ENCODE measurements around the gene MPPED1. TPM values are rescaled to one million over a fixed set of nuclear protein-coding genes. Genes with fewer than 3 reads are reported as not detected.
A peak's percentile ranks its signal among the peaks of the same experiment; 100 is the strongest.

Gene MPPED1
- total and polyA plus RNA-seq, 5 donors from 2014 or later: not detected

- no peak for DNase-seq
- H3K27me3 Mint-ChIP-seq: peaks cover 4% of the 10 kb centered on the region
- Histone ChIP-seq H3K9me3 (ENCODE audit: control insufficient read depth in 2 of 2, low read length in 2 of 2) (no peaks in the 10 kb centered on the region), H3K4me3 (ENCODE audit: low read depth, low read length) (no peak overlapping the region), H3K27me3 (ENCODE audit: control insufficient read depth, insufficient read depth, low read length) (no peaks in the 10 kb centered on the region), H3K4me1 (ENCODE audit: control insufficient read depth, insufficient read depth, low read length, poor library complexity, severe bottlenecking) (no peaks in the 10 kb centered on the region), H3K27ac (ENCODE audit: insufficient read depth, low read length, poor library complexity, severe bottlenecking) (no peak overlapping the region), H3K36me3 (ENCODE audit: control insufficient read depth, insufficient read depth, low read length) (no peaks in the 10 kb centered on the region)
- H3K4me1 Mint-ChIP-seq: no peaks in the 10 kb centered on the region
- H3K27ac Mint-ChIP-seq: no peak overlapping the region
- peaks cover 0 to 2% (median 0%) of the 10 kb centered on the region in 7 donors for H3K9me3 Mint-ChIP-seq
- no peak overlapping the region for H3K4me3 Mint-ChIP-seq
- no peaks in the 10 kb centered on the region for H3K36me3 Mint-ChIP-seq
- no peak for ATAC-seq (ENCODE audit: low read depth in 2 of 2)
Measured at GRCh38 chr22:43399338-43399979, 12.4 kb upstream of the MPPED1 start.

GRCh38 chr22:43399980-43400358, 11.8 kb upstream of the MPPED1 start:
- Histone ChIP-seq H3K27ac (ENCODE audit: insufficient read depth, low read length, poor library complexity, severe bottlenecking) (no peak overlapping the region), H3K36me3 (ENCODE audit: control insufficient read depth, insufficient read depth, low read length) (no peaks in the 10 kb centered on the region), H3K4me3 (ENCODE audit: low read depth, low read length) (no peak overlapping the region), H3K9me3 (ENCODE audit: control insufficient read depth in 2 of 2, low read length in 2 of 2) (no peaks in the 10 kb centered on the region), H3K4me1 (ENCODE audit: control insufficient read depth, insufficient read depth, low read length, poor library complexity, severe bottlenecking) (no peaks in the 10 kb centered on the region), H3K27me3 (ENCODE audit: control insufficient read depth, insufficient read depth, low read length) (no peaks in the 10 kb centered on the region)
- H3K27me3 Mint-ChIP-seq: peaks cover 4% of the 10 kb centered on the region
- peaks cover 0 to 2% (median 0%) of the 10 kb centered on the region in 7 donors for H3K9me3 Mint-ChIP-seq
- no peak overlapping the region for H3K4me3 Mint-ChIP-seq
- no peaks in the 10 kb centered on the region for H3K4me1 Mint-ChIP-seq
- no peaks in the 10 kb centered on the region for H3K36me3 Mint-ChIP-seq
- ATAC-seq (ENCODE audit: low read depth in 2 of 2) (no peak), DNase-seq (no peak)
- H3K27ac Mint-ChIP-seq: no peak overlapping the region

- Histone ChIP-seq H3K27me3 (ENCODE audit: control insufficient read depth, insufficient read depth, low read length) (no peaks in the 10 kb centered on the region), H3K36me3 (ENCODE audit: control insufficient read depth, insufficient read depth, low read length) (no peaks in the 10 kb centered on the region), H3K4me3 (ENCODE audit: low read depth, low read length) (no peak overlapping the region), H3K9me3 (ENCODE audit: control insufficient read depth in 2 of 2, low read length in 2 of 2) (no peaks in the 10 kb centered on the region), H3K4me1 (ENCODE audit: control insufficient read depth, insufficient read depth, low read length, poor library complexity, severe bottlenecking) (no peaks in the 10 kb centered on the region), H3K27ac (ENCODE audit: insufficient read depth, low read length, poor library complexity, severe bottlenecking) (no peak overlapping the region)
- DNase-seq (no peak), ATAC-seq (ENCODE audit: low read depth in 2 of 2) (no peak)
- Mint-ChIP-seq H3K4me3 (no peak overlapping the region), H3K9me3 (peaks cover 0 to 2% (median 0%) of the 10 kb centered on the region in 7 donors), H3K27ac (peak overlapping the region in 1 of 3 donors; percentile 20), H3K4me1 (no peaks in the 10 kb centered on the region), H3K36me3 (no peaks in the 10 kb centered on the region), H3K27me3 (peaks cover 4% of the 10 kb centered on the region)
Measured at GRCh38 chr22:43400449-43400848, 11.4 kb upstream of the MPPED1 start.

- H3K9me3 Mint-ChIP-seq: peaks cover 0 to 2% (median 0%) of the 10 kb centered on the region in 7 donors
- DNase-seq (no peak), ATAC-seq (ENCODE audit: low read depth in 2 of 2) (no peak)
- H3K27me3 Mint-ChIP-seq: peaks cover 4% of the 10 kb centered on the region
- no peak overlapping the region for H3K4me3 ChIP-seq (ENCODE audit: low read depth, low read length)
- no peaks in the 10 kb centered on the region for H3K9me3 ChIP-seq (ENCODE audit: control insufficient read depth in 2 of 2, low read length in 2 of 2)
- no peaks in the 10 kb centered on the region for H3K36me3 Mint-ChIP-seq
- no peak overlapping the region for H3K4me3 Mint-ChIP-seq
- H3K4me1 Mint-ChIP-seq: no peaks in the 10 kb centered on the region
- no peaks in the 10 kb centered on the region for H3K36me3 ChIP-seq (ENCODE audit: control insufficient read depth, insufficient read depth, low read length)
- no peak overlapping the region for H3K27ac ChIP-seq (ENCODE audit: insufficient read depth, low read length, poor library complexity, severe bottlenecking)
- H3K4me1 ChIP-seq (ENCODE audit: control insufficient read depth, insufficient read depth, low read length, poor library complexity, severe bottlenecking): no peaks in the 10 kb centered on the region
- no peaks in the 10 kb centered on the region for H3K27me3 ChIP-seq (ENCODE audit: control insufficient read depth, insufficient read depth, low read length)
- no peak overlapping the region for H3K27ac Mint-ChIP-seq
Measured at GRCh38 chr22:43401233-43401632, 10.6 kb upstream of the MPPED1 start.

- ATAC-seq (ENCODE audit: low read depth in 2 of 2): no peak
- no peaks in the 10 kb centered on the region for H3K4me1 Mint-ChIP-seq
- Histone ChIP-seq H3K4me3 (ENCODE audit: low read depth, low read length) (no peak overlapping the region), H3K36me3 (ENCODE audit: control insufficient read depth, insufficient read depth, low read length) (no peaks in the 10 kb centered on the region), H3K27ac (ENCODE audit: insufficient read depth, low read length, poor library complexity, severe bottlenecking) (no peak overlapping the region), H3K9me3 (ENCODE audit: control insufficient read depth in 2 of 2, low read length in 2 of 2) (no peaks in the 10 kb centered on the region), H3K4me1 (ENCODE audit: control insufficient read depth, insufficient read depth, low read length, poor library complexity, severe bottlenecking) (no peaks in the 10 kb centered on the region), H3K27me3 (ENCODE audit: control insufficient read depth, insufficient read depth, low read length) (no peaks in the 10 kb centered on the region)
- H3K36me3 Mint-ChIP-seq: no peaks in the 10 kb centered on the region
- H3K9me3 Mint-ChIP-seq: peaks cover 0 to 2% (median 0%) of the 10 kb centered on the region in 7 donors
- no peak overlapping the region for H3K4me3 Mint-ChIP-seq
- DNase-seq: no peak
- peaks cover 4% of the 10 kb centered on the region for H3K27me3 Mint-ChIP-seq
- H3K27ac Mint-ChIP-seq: no peak overlapping the region
Measured at GRCh38 chr22:43401661-43402060, 10.2 kb upstream of the MPPED1 start.

- Mint-ChIP-seq H3K27me3 (peaks cover 4% of the 10 kb centered on the region), H3K9me3 (peaks cover 0 to 2% (median 0%) of the 10 kb centered on the region in 7 donors)
Measured at GRCh38 chr22:43402128-43402527, 9.7 kb upstream of the MPPED1 start.

GRCh38 chr22:43404673-43405385, 7.0 kb upstream of the MPPED1 start:
- no peaks in the 10 kb centered on the region for H3K36me3 ChIP-seq (ENCODE audit: control insufficient read depth, insufficient read depth, low read length)
- no peak for ATAC-seq (ENCODE audit: low read depth in 2 of 2)
- Mint-ChIP-seq H3K4me3 (no peak overlapping the region), H3K9me3 (peaks cover 0 to 2% (median 0%) of the 10 kb centered on the region in 7 donors), H3K27ac (no peak overlapping the region), H3K4me1 (peaks cover 0 to under 1% (median 0%) of the 10 kb centered on the region in 4 donors), H3K27me3 (peaks cover 4% of the 10 kb centered on the region), H3K36me3 (no peaks in the 10 kb centered on the region)
- no peak overlapping the region for H3K27ac ChIP-seq (ENCODE audit: insufficient read depth, low read length, poor library complexity, severe bottlenecking)
- H3K4me1 ChIP-seq (ENCODE audit: control insufficient read depth, insufficient read depth, low read length, poor library complexity, severe bottlenecking): no peaks in the 10 kb centered on the region
- no peak for DNase-seq
- H3K9me3 ChIP-seq (ENCODE audit: control insufficient read depth in 2 of 2, low read length in 2 of 2): no peaks in the 10 kb centered on the region
- H3K27me3 ChIP-seq (ENCODE audit: control insufficient read depth, insufficient read depth, low read length): no peaks in the 10 kb centered on the region
- H3K4me3 ChIP-seq (ENCODE audit: low read depth, low read length): no peak overlapping the region

More at GRCh38 chr22:43402128-43402527, 9.7 kb upstream of the MPPED1 start:
- no peak for ATAC-seq (ENCODE audit: low read depth in 2 of 2)
- Mint-ChIP-seq H3K4me1 (no peaks in the 10 kb centered on the region), H3K27ac (no peak overlapping the region), H3K4me3 (no peak overlapping the region), H3K36me3 (no peaks in the 10 kb centered on the region)
- H3K9me3 ChIP-seq (ENCODE audit: control insufficient read depth in 2 of 2, low read length in 2 of 2): no peaks in the 10 kb centered on the region
- H3K4me1 ChIP-seq (ENCODE audit: control insufficient read depth, insufficient read depth, low read length, poor library complexity, severe bottlenecking): no peaks in the 10 kb centered on the region
- no peak for DNase-seq
- no peak overlapping the region for H3K27ac ChIP-seq (ENCODE audit: insufficient read depth, low read length, poor library complexity, severe bottlenecking)
- no peaks in the 10 kb centered on the region for H3K27me3 ChIP-seq (ENCODE audit: control insufficient read depth, insufficient read depth, low read length)
- no peaks in the 10 kb centered on the region for H3K36me3 ChIP-seq (ENCODE audit: control insufficient read depth, insufficient read depth, low read length)
- H3K4me3 ChIP-seq (ENCODE audit: low read depth, low read length): no peak overlapping the region

Measured in CD4-positive, CD25-positive, alpha-beta regulatory T cell (primary cell).